K562 (cell line): ENCODE data around the gene ZDHHC8. TPM values are rescaled to one million over a fixed set of nuclear protein-coding genes. Genes with fewer than 3 reads are reported as not detected.
A peak's percentile ranks its signal among the peaks of the same experiment; 100 is the strongest.

Experiments
- ARID4B ChIP-seq: sonication (generic); formaldehyde crosslinking; IDR thresholded peaks from 2 replicates; pipeline ENCODE4 v1.8.0; 2022; ENCODE audit warnings: mild to moderate bottlenecking, missing genetic modification reagents
- CBFA2T2 ChIP-seq: fragments of 450-650 bp; conservative IDR thresholded peaks from 2 replicates; pipeline ENCODE4 v1.6.1; 2017; ENCODE audit warnings: mild to moderate bottlenecking
- NONO ChIP-seq, 2 experiments: fragments of 200-400 bp in 1 of 2; fragments of 450-650 bp in 1 of 2; formaldehyde crosslinking in 1 of 2; IDR thresholded peaks; 2 replicates each; pipeline ENCODE4 v1.6.1; 2017; ENCODE audit warnings: low read depth in 2 of 2, mild to moderate bottlenecking in 2 of 2, moderate library complexity in 2 of 2, low read length in 1 of 2
- SRSF7 ChIP-seq: fragments of 200-400 bp; formaldehyde crosslinking; optimal IDR thresholded peaks from 2 replicates; pipeline ENCODE3; 2017; ENCODE audit warnings: mild to moderate bottlenecking, low read depth, low read length
- SRSF9 ChIP-seq: fragments of 200-400 bp; formaldehyde crosslinking; IDR thresholded peaks from 2 replicates; pipeline ENCODE4 v1.6.1; 2017; ENCODE audit warnings: low read depth, low read length, borderline replicate concordance
- ZFP30 ChIP-seq: fragments of 250-450 bp; sonication (Bioruptor Pico); IDR thresholded peaks from 2 replicates; pipeline ENCODE4 v1.8.0; 2022; ENCODE audit warnings: moderate library complexity, mild to moderate bottlenecking, inconsistent platforms, borderline replicate concordance
- ZNF324 ChIP-seq: fragments of 250-450 bp; sonication (Bioruptor Pico); IDR thresholded peaks from 2 replicates; pipeline ENCODE4 v1.4.0; 2020; ENCODE audit warnings: mild to moderate bottlenecking
- ZNF830 ChIP-seq: fragments of 250-450 bp; sonication (Bioruptor Pico); IDR thresholded peaks from 2 replicates; pipeline ENCODE4 v1.5.0; 2021; ENCODE audit warnings: mild to moderate bottlenecking
- ZSCAN29 ChIP-seq: fragments of 450-650 bp; IDR thresholded peaks from 2 replicates; pipeline ENCODE4 v1.6.1; 2017
- polyA plus RNA-seq, 8 experiments: library from polyadenylated mRNA; depleted of rRNA in 4 of 8; stranded (reverse) in 5 of 8; unstranded in 3 of 8; fragments of >200 nt; fragmentation: Nextera tagmentation in 2 of 8; fragmentation: Illumina TruSeq in 1 of 8; extraction: Ambion mirVana in 2 of 8; extraction: Trizol in 1 of 8; gene quantifications; 2 replicates each; pipeline versions ENCODE4 v1.2.1 to v1.2.3, GENCODE V29; 2011 to 2014; ENCODE audit warnings: inconsistent platforms in 1 of 8, missing spikeins in 1 of 8
- total RNA-seq, 7 experiments: library from RNA; depleted of rRNA in 6 of 7; stranded (reverse); fragments of >200 nt in 6 of 7; fragmentation: Illumina TruSeq in 2 of 7; extraction: Trizol in 2 of 7; gene quantifications; 2 replicates each; pipeline versions ENCODE4 v1.2.1 to v1.2.3, GENCODE V29; 2011 to 2021; ENCODE audit warnings: low replicate concordance in 1 of 7
- TF ChIP-seq, protein P1 (sequence below), 2 experiments: fragments of 450-650 bp; conservative IDR thresholded peaks; 2 replicates each; pipeline ENCODE4 v1.6.1; 2017; ENCODE audit warnings: mild to moderate bottlenecking in 2 of 2, moderate library complexity in 2 of 2

The ZDHHC8 gene
- total and polyA plus RNA-seq, 9 of the 15 experiments (the other 6 are each of a cell fraction or from before 2014, with no cell fraction given): 0.04 to 109 (median 16.4) TPM

DNA sequence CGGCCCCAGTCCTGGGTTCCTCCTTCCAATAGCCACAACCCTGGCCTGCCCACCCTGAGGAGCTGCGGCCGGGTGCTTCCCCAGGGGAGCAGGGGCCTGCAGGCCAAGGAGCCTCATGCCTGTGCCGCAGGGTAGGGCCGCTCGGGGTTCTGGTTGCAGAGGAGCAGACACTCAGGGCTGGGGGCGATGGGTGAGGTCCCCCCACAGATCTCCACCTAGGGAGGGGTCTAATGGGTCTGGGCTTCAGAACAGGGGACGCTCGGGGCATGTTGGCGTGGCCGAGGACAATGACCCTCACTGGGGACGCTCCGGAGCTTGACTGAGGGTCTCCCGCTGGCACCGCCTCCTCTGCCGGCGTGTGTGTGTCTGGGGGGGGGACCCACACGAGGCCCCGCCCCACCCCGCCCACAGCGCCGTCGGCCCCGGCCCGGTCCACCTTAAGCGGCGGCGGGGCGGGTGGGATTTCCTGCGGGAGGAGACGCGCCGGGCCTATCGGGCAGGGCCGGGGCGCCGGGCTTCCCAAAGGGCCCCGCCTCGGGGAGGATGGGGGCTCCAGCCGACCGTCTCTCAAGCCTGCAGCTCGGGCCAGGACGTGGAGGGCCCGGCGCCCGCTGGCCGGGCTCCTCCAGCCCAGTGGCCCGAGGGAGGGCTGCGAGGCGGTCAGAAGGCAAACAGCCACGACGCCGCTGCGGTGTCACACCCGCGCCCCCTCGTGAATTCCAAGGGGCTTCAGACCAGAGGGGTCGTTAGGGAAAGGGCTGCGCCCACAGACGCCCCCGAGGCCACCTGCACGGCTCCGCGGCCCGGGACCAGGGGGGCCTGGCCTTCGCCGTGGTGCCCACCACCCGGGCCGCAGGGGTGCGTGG is 640 bp upstream of the ZDHHC8 start (continued):
- no peak for TF ChIP-seq SRSF7
- no peak; the same call in 1 of the 2 replicates for TF ChIP-seq ZSCAN29
- no peak for TF ChIP-seq ARID4B (CRISPR knock-in tag)
- no peak for TF ChIP-seq ZNF830 (CRISPR knock-in tag)
- TF ChIP-seq SRSF9: no peak
- TF ChIP-seq ZFP30: no peak
- TF ChIP-seq CBFA2T2: no peak
- TF ChIP-seq, protein P1, sequence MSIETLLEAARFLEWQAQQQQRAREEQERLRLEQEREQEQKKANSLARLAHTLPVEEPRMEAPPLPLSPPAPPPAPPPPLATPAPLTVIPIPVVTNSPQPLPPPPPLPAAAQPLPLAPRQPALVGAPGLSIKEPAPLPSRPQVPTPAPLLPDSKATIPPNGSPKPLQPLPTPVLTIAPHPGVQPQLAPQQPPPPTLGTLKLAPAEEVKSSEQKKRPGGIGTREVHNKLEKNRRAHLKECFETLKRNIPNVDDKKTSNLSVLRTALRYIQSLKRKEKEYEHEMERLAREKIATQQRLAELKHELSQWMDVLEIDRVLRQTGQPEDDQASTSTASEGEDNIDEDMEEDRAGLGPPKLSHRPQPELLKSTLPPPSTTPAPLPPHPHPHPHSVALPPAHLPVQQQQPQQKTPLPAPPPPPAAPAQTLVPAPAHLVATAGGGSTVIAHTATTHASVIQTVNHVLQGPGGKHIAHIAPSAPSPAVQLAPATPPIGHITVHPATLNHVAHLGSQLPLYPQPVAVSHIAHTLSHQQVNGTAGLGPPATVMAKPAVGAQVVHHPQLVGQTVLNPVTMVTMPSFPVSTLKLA (conservative IDR thresholded peaks at IDR 0.05): peak in 1 of 2 experiments; percentile 75; a peak in 2 of 4 replicates
- TF ChIP-seq ZNF324 (CRISPR knock-in tag): no peak
- TF ChIP-seq NONO (IDR thresholded peaks at IDR 0.05; ENCODE audit: low read depth in 2 of 2, low read length in 1 of 2): peak in 1 of 2 experiments; percentile 90; a peak in 2 of 4 replicates
